Measurements from ENCODE around the gene C3orf22.

C3orf22 gene

GRCh38 chr3:126501054-126501453, 57.7 kb downstream of the C3orf22 start:
- Histone ChIP-seq H3K27ac (ENCODE audit: low read length) (no peak overlapping the region), H3K4me2 (ENCODE audit: insufficient read depth, low read length) (no peak overlapping the region), H3K4me3 (ENCODE audit: low read depth in 1 of 2, low read length in 2 of 2) (no peak overlapping the region), H3K79me2 (ENCODE audit: insufficient read depth, low read length) (no peaks in the 10 kb centered on the region), H2AFZ (ENCODE audit: low read depth, low read length) (no peak overlapping the region), H3K4me1 (ENCODE audit: insufficient read depth, low read length) (peaks cover 32% of the 10 kb centered on the region), H3K27me3 (ENCODE audit: insufficient read depth, low read length, poor library complexity) (no peaks in the 10 kb centered on the region), H3K36me3 (ENCODE audit: insufficient read depth, low read length) (no peaks in the 10 kb centered on the region), H4K20me1 (ENCODE audit: insufficient read depth, low read length) (no peaks in the 10 kb centered on the region), H3K9me3 (ENCODE audit: insufficient read depth, low read length, severe bottlenecking) (no peaks in the 10 kb centered on the region), H3K9ac (ENCODE audit: low read depth, low read length) (no peak overlapping the region)
- TF ChIP-seq EZH2 (IDR thresholded peaks at IDR 0.05; ENCODE audit: borderline replicate concordance, low read depth, low read length, severe bottlenecking): no peak
- no peak for TF ChIP-seq CTCF (IDR thresholded peaks at IDR 0.05; ENCODE audit: borderline replicate concordance, extremely low read depth, low read length, poor library complexity, severe bottlenecking)
- DNase-seq (no peak), ATAC-seq (ENCODE audit: insufficient read depth, low read depth) (no peak)

- H3K9ac ChIP-seq (ENCODE audit: low read depth, low read length): no peak overlapping the region
- H3K4me2 ChIP-seq (ENCODE audit: insufficient read depth, low read length): no peak overlapping the region
Observed at GRCh38 chr3:126500016-126500415, 58.7 kb downstream of the C3orf22 start.

More at GRCh38 chr3:126500016-126500415, 58.7 kb downstream of the C3orf22 start:
- H2AFZ ChIP-seq (ENCODE audit: low read depth, low read length): no peak overlapping the region
- no peak overlapping the region for H3K27ac ChIP-seq (ENCODE audit: low read length)
- H3K27me3 ChIP-seq (ENCODE audit: insufficient read depth, low read length, poor library complexity): no peaks in the 10 kb centered on the region
- ATAC-seq (ENCODE audit: insufficient read depth, low read depth): no peak
- H3K36me3 ChIP-seq (ENCODE audit: insufficient read depth, low read length): no peaks in the 10 kb centered on the region
- H3K79me2 ChIP-seq (ENCODE audit: insufficient read depth, low read length): no peaks in the 10 kb centered on the region
- no peak for DNase-seq
- peaks cover 42% of the 10 kb centered on the region for H3K4me1 ChIP-seq (ENCODE audit: insufficient read depth, low read length)
- no peaks in the 10 kb centered on the region for H3K9me3 ChIP-seq (ENCODE audit: insufficient read depth, low read length, severe bottlenecking)
- TF ChIP-seq EZH2 (IDR thresholded peaks at IDR 0.05; ENCODE audit: borderline replicate concordance, low read depth, low read length, severe bottlenecking): no peak
- no peak for TF ChIP-seq CTCF (IDR thresholded peaks at IDR 0.05; ENCODE audit: borderline replicate concordance, extremely low read depth, low read length, poor library complexity, severe bottlenecking)
- no peaks in the 10 kb centered on the region for H4K20me1 ChIP-seq (ENCODE audit: insufficient read depth, low read length)
- H3K4me3 ChIP-seq (ENCODE audit: low read depth in 1 of 2, low read length in 2 of 2): no peak overlapping the region
